WTC11 (cell line): ENCODE measurements around the gene GSG1L.

Experiments used
- CREM ChIP-seq: sonication (generic); formaldehyde crosslinking; IDR thresholded peaks from 2 replicates; pipeline ENCODE4 v1.8.1; 2022; ENCODE audit warnings: mild to moderate bottlenecking, missing genetic modification reagents, moderate library complexity
- CTCF ChIP-seq: fragments of 200-600 bp; IDR thresholded peaks from 2 replicates; pipeline ENCODE4 v1.8.0; 2022; ENCODE audit warnings: antibody characterized with exemption
- E2F4 ChIP-seq: sonication (generic); formaldehyde crosslinking; IDR thresholded peaks from 2 replicates; pipeline ENCODE4 v1.8.1; 2022; ENCODE audit warnings: low read depth, mild to moderate bottlenecking, moderate library complexity, missing genetic modification reagents, borderline replicate concordance
- MXD4 ChIP-seq: fragments of 250-450 bp; sonication (Bioruptor Pico); IDR thresholded peaks from 2 replicates; pipeline ENCODE4 v1.8.0; 2021; ENCODE audit warnings: mild to moderate bottlenecking, moderate library complexity, borderline replicate concordance
- STAT6 ChIP-seq: sonication (generic); formaldehyde crosslinking; conservative IDR thresholded peaks from 2 replicates; pipeline ENCODE4 v1.8.1; 2023; ENCODE audit warnings: mild to moderate bottlenecking, low read depth, missing genetic modification reagents, moderate library complexity
- ZNF263 ChIP-seq: sonication (generic); formaldehyde crosslinking; IDR thresholded peaks from 2 replicates; pipeline ENCODE4 v1.8.1; 2022; ENCODE audit warnings: low read depth, mild to moderate bottlenecking, moderate library complexity, missing genetic modification reagents

DNA sequence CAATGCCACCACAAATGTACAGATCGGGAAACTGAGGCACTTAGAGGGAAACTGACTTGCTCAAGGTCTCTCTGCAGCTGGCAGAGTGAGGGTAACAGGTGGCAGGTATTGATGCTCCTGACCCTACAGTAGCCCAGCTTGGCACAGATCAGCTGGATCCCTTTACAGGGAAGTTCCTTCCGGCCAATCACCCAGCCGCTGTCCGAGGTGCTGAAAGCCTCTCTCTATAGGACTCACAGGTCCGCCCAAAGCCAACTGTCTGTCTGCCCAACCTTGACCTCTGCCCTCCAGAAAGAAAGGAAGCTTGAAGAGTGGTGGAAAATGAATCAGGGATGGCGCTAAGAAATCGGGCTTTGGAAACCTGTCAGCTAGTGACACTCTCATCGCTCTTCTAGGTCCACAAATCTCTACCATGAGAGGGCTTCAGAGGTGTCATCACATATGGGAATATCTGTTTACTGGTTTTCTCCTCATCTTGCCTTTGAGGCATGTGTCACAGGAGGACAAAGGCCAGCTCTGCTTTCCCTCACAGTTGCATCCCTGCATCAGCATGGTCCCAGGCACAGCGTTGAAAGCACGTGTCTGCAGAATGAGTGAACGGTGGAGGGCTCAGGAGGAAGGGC lies 267.4 kb downstream of the GSG1L start:
- no peak for TF ChIP-seq CREM (CRISPR knock-in tag)
- no peak for TF ChIP-seq E2F4 (CRISPR knock-in tag)
- TF ChIP-seq STAT6 (CRISPR knock-in tag): no peak
- no peak for TF ChIP-seq MXD4
- no peak for TF ChIP-seq CTCF
- no peak for TF ChIP-seq ZNF263 (CRISPR knock-in tag)
